Measurements from ENCODE around the gene MED27.
"Not testable (repeated sequence)": the region's sequence is repeated elsewhere in the genome, so short reads cannot be mapped to it uniquely, and the experiment has no call there.

MED27 gene

DNA sequence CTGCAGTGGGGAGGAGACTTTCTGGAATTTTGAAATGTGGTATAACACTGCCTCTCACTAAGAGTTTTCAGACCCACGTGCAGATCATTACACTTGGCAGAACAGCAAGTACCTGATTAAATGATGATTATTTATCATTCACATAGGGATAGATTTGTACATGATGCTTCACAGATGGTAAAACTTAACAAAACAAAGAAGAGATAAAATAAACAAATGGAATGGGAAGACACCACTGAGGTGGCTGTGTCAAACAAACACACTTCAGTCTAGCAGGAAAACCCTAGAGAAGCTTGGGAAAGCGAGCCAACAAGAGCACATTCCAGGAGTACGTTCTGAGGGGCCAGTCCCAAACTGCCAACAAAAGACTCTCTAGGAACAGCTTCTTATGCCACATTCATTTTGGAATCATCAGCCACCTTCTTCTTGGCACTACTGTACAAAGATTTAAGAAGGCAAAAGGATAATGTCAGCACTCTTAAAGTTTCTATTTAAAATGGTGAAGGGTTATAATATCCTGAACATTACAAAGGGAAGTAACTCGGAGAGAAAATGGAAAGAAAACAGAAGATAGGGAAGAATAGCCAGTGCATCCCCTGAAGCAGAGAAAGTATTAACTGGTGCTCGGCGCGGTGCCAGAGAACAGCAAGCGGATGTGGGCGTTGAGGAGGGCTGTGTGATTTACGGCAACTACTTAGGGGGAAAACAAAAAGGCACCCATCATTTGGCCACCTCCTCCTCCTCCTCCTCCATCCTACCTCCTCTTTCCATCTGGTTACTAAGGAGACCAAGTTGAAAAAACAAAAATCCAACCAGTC is 1.6 kb downstream of the MED27 start:
- DNase-seq (ENCODE audit: low read depth in 2 of 2), result peak in 1 of 2 donors; percentile 9

DNA sequence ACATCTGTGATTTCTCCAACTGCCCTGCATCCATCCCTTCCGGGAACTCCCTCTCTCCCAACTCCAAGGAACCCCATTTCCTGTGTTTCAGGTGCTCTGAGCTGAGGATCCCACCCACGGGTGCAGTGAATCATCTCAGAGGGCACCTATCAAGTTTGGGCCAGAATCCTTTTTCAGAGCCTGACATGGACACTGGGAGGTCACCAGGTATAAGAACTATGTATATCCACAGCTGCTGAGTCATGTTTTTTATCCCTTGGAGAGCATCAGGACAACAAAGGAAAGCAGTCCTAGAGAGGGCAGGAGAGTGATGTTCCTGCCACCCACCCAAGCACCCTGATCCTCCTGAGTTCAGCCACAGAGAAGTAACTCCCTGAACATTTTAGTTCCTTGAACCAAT is 3.8 kb downstream of the MED27 start:
- DNase-seq (ENCODE audit: low read depth in 2 of 2), result no peak

DNA sequence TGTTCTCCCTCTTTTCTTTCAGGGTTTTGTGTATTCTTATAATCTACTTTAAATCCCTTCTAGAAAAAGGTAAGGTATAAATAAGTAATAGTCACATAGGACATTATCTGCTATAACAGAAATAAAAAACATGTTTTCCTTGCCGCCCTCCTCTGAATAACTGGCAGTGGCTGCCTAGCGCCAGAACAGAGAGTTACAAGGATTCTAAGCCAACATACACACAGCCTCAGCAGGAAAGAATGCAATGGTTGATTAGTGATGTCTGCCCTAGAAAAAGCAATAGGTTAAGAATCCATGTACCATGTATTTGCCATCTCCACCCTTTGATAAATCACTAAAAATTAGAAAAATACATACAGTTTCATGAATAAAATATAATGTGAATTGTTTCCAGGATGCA is 4.9 kb downstream of the MED27 start:
- no peak for DNase-seq (ENCODE audit: low read depth in 2 of 2)

DNA sequence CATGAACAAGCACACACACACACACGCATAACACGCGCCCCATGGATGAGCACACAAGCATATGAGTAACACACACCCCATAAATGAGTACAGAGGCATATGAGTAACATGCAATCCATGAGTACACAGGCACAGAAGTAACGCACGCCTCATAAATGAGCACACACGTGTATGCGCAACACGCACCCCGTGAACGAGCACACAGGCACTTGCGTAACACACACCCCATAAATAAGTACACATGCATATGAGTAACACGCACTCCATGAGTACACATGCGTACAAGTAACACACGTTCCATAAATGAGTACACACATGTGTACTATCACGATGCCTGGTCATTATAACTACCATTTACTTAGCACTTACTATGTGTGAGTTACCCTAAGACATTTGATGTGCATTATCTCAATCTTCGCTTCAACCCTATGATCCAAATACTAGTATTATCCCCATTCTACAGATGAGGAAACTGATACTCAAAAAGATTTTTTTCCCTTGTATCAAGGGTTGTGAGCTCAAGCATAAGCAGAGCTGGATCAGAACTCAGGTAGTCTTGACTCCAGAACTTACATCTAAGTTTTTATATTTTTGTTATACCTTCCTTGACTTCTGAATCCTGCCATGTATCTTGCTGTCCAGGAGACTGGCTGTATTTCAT is 7.7 kb downstream of the MED27 start:
- no peak for DNase-seq (ENCODE audit: low read depth in 2 of 2)

DNA sequence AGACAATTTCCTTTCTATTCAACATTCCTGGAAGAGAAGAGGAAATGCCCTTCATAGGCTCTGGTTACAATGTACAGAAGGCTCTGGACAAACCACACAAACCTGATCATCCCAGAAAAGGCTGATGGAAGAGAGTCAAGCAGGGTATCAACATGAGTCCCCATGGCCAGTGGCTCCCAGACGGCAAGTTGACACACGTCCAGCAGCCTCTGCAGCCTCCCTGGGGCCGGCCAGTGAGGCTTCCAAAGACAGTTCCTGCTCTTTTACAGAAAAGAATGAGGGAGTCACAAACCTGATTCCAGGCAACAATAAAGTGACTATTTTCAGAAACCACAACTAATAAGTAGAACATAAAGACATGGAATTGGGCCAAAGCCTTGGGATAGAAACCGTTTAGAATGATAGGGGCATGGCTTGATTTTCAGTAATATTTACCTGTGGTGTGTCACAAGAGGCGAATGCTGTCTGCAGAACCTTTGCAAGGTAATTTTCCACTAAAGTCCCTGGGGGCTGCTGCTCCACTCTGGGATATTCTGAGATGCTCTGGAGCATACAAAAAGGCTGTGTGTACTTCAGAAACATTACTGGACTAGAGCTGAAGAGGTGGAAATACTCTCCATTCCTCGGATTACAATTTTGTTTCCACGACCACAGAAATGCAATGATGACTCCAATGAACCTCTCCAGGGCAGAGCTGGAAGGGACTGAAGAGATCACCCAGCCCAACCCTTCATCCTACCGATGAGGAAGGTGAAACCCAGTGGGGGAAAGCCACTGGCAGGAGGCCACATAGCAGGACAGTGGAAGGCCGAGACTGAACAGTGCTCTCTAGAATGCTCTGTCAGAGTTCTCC is 10.4 kb downstream of the MED27 start:
- no peak for DNase-seq (ENCODE audit: low read depth in 2 of 2)

DNA sequence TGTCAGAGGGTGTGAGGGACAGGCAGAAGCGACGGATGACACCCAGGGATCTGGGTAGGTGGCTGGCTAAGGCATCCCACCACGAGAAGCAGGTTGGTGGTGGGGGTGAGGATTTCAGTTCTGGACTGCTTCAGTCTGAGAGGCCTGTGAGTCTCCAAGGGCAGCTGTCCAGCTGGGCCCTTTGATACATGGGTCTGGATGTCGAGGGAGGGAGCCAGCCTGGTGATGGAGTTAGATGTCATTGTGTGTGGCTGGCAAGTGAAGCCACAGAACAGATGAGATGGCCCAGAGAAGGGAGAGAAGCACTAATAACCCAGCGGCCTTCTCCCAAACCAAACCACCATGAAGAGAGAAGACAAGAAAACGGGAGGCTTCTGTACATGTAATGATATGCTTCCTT is 11.1 kb downstream of the MED27 start:
- no peak for DNase-seq (ENCODE audit: low read depth in 2 of 2)

DNA sequence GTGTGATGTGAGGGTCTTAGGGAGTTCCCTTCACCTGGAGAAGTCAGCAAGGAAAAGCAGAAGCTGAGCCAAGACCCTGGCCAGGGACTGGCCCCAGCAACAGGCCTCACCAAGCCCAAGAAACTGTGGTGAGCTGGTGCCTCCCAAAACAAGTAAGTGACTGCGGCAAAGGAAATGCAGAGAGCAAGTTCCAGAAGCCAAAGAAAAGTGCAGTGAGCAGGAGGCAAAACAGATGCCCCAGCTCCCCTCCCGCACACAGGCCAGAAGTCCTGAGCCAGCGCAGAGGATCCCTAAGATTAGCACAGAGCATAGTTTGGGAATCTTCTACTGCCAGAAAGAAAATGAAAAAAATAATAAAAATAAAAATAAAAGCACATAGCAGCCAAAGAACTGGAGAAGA is 13.2 kb downstream of the MED27 start:
- no peak for DNase-seq (ENCODE audit: low read depth in 2 of 2)

DNA sequence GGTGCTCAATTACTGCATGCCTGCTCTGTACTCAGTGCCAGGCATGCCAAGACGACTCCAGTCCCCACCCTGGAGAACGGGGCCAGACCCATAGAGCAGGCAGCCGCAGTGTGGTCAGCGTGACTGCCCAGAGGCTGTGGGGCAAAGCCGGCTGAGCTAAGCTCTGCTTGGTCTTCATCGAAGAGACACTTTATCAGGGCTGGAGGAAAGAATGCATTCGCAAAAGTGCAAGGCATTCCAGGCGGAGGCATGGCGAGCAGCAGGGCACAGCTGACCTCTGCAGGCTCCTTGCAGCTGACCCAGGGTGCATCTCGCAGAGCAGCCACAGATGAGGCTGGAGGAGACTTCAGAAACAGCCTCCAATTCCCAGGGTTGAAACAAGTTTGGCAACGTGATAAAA is 13.6 kb downstream of the MED27 start:
- no peak for DNase-seq (ENCODE audit: low read depth in 2 of 2)

DNA sequence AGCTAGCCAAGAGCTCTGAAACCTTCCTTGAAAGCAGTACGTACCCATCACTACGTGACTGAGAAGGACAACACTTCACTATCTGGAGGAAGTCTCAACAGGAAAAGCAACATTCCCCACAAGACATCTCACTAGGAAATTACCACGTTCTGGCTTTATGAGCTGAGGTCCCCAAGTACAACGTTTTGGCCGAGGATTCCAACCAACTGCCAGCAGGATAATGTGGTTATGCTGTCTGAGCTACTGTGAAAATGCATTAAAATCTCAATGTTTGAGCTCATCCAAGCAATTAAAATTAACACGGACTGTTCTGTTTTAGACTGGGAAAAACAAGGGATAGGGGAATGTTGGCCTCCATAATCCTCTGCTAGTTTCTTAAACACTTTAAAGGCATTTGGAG is 16.4 kb downstream of the MED27 start:
- no peak for DNase-seq (ENCODE audit: low read depth in 2 of 2)

DNA sequence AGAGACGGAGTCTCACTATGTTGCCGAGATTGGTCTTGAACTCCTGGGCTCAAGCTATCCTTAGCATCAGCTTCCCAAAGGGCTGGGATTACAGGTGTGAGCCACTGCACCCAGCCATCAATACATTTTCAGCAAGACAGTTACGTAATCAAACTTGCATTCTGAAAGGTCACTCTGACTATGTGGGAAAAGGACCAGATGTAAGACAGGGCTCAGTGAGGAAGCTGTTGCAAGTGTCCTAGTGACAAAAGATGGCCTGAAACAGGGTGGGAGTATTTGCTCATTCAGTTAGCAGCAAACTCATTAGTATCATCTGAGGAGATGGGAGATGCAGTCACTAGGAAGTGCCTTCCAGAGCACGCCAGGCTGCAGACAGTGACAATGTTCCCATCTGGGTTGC is 16.9 kb downstream of the MED27 start:
- no peak for DNase-seq (ENCODE audit: low read depth in 2 of 2)

DNA sequence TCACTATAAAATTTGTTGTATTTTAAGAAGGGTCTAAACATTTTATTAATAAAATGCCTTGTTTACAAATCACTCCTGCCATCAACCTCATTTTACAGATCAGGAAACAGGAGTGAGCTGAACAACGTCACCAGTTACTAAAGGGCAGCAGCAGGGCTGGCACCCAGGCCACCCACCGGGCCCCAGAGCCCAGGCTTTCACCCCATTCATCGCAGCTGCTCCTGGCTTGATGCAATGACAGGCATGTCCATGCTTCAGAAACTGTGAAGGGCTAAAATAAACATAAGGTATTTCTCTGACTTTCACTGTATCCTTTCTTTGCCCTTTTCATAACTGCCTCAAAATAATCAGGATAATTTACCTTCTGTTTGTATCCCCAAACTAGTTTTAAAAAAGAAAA is 18.1 kb downstream of the MED27 start:
- DNase-seq (ENCODE audit: low read depth in 2 of 2), result no peak

DNA sequence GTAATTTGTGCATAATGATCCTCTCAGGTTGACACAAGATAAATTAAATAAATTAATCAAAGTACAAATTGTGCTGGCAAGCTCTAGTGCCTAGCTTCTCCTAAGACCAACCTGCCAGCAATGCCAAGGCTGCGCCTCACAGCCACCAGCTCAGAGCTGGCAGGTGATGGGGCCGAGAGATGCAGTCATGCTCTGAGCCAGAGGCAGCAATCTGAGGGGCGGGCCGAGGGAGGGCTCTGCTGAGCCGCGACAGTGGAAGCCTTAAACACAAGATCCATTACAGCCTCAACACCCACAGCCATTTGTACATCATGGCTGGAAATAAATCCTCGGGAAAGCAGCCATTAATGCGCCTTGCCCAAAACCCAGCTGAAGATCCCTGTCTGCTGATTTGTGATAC is 20.3 kb downstream of the MED27 start:
- DNase-seq (ENCODE audit: low read depth in 2 of 2), result no peak

DNA sequence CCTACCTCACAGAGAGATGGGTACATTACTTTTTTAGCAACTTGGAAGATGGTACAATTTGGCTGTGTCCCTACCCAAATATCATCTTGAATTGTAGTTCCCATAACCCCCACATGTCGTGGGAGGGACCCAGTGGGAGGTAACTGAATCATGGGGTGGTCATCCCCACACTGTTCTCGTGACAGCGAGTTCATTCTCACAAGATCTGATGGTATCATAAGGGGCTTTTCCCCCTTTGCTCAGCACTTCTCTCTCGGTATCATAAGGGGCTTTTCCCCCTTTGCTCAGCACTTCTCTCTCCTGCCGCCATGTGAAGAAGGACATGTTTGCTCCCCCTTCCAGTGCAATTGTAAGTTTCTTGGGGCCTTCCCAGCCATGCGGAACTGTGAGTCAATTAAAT is 21.4 kb downstream of the MED27 start:
- DNase-seq (ENCODE audit: low read depth in 2 of 2), result not testable (repeated sequence)

DNA sequence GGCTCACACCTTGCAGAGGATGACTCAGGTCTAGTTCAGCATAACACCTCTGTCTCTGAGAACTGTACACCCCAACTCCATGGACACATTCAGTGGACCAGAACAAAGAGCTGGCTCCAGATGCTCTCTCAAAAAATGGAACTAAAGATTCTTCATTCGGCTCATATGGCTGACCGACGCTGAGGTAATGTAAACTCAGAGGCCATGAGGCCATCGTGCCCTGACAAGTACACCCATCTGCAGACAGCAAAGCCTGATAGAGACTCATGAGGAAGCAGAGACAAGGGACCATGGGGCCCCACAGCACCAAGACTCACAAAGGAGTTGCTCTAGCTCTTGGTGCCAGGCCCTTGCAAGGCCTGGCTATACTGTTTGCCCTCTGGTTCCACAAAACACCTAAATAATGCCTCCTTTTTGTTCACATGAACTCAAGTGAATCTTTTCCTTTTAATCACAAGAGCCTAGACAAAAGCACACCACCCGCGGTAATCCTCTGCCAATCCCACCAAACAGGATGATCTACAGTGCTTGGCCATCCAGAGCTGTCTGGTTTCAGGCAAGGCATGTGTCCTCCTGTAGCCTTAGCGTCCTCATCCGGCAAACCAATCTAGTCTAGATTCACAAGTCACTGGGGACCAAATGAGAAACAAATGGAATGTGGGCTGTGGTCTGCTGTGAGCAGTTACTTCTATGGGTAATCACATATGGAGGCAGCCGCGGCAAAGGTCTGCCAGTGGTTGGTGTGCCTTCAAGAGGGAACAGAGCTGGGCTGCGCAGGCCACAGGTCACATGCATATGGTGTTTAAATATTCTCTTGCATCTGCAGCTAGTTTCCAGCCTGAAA is 22.7 kb downstream of the MED27 start:
- DNase-seq (ENCODE audit: low read depth in 2 of 2), result no peak

DNA sequence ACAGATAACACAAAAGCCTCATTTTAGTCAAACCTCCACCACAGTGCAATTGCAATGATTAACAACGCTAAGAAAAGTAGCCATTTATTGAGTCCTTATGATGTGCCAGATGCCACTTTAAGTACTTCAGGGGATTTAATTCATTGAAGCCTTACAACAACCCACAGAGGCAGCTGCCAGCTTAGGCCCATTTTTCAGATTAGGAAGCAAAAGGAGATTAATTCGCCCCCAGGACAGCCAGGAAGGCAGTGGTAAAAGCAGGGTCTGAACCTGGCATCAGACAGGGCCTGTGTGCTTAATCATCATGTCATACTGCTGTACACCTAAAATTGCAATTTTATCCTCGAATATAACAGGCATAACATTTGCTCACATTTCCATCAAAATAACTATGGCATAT is 23.9 kb downstream of the MED27 start:
- no peak for DNase-seq (ENCODE audit: low read depth in 2 of 2)

DNA sequence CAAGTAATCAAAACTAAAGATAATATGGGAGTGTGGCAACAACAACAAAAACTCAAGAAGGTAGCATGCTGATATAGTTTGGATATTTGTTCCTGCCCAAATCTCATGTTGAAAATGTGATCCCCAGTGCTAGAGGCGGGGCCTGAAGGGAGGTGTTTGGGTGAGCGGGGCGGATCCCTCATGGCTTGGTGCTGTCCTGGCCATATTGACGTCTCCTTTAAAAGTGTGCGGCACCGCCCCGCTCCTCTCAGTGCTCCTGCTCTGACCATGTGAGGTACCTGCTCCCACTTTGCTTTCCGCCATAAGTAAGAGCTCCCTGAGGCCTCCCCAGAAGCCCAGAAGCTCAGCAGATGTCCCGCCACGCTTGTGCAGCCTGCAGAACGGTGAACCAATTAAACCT is 25.6 kb downstream of the MED27 start:
- DNase-seq (ENCODE audit: low read depth in 2 of 2), result no peak

DNA sequence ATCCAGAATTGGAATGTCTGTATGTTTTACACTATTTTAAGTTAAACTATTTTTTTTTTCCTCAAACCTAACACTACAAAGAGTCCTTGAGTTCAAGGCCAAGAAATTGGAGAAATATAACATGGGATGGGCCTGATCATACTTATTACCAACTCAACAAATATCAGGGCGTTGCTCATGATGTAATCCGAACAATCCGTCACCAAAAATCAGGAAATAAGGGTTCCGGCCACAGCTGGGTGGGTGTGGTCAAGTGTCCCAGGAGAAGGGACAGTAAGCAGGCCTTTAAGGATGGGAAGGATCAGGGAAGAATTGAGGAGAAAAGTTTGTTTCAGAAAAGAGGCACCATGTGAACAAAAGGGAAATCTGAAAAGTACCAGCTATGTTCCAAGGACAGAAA is 29.8 kb downstream of the MED27 start:
- no peak for DNase-seq (ENCODE audit: low read depth in 2 of 2)

DNA sequence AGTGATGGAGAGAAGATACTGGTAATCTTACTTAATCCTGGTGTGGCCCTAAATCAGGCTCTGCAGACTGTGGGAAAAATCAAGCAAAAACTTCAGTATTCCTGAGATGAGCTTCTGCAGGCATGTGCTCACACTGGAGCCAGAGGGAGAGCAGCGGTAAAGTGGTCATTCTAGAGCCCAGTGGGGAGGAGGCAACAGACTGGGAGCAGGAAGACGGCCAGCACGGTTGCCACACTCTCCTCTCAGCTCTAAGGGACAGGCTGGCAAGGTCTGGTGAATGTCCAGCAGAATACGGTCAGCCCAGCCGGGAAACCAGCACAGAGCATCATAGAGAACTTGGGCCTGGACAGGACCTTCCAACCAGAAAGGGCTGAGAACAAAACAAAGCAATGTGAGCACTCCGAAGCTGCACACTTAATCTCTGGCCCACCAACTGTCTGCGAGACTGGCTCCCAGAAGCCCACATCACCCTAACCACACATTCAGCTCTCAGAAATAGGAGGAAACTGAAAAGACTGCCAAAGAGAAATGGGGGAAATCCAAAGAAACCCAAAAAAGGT is 30.3 kb downstream of the MED27 start:
- no peak for DNase-seq (ENCODE audit: low read depth in 2 of 2)

DNA sequence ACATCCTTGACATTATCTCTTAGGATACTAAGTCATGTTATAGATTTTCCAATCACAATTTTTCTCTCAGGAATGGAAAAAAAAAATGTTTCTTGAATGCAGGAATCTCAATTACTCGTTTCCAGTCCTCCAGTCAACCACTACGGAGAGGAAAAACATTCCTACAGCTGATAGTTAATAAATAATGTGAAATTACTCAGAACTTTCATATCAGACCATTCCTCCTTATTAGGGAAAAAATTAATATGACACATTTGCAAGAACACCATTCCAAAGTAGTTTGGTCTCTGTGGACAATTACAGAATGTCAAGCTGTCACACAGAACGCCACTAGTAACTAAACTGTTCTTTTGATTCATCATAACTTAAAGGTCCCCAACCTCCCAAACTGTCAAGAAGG is 31.5 kb downstream of the MED27 start:
- DNase-seq (ENCODE audit: low read depth in 2 of 2), result no peak

DNA sequence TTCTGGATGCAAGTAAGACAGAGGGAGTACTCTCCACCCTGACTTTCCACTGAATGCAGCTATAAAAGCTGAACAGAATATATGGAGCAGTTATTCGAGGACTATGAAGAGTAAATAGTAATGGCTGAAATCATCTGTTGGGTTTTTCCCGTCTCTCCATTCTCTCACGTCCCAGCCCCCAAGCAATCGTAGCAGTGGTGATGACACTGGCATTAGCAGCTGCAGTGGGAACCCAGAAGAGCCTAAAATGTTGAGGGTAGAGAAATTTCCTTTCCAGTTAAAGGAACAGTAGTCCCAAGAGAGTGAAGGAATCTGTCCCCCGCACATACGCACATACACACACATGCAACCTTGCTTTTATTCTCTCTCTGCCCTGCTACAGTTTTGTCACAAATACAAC is 33.2 kb downstream of the MED27 start:
- no peak for DNase-seq (ENCODE audit: low read depth in 2 of 2)

DNA sequence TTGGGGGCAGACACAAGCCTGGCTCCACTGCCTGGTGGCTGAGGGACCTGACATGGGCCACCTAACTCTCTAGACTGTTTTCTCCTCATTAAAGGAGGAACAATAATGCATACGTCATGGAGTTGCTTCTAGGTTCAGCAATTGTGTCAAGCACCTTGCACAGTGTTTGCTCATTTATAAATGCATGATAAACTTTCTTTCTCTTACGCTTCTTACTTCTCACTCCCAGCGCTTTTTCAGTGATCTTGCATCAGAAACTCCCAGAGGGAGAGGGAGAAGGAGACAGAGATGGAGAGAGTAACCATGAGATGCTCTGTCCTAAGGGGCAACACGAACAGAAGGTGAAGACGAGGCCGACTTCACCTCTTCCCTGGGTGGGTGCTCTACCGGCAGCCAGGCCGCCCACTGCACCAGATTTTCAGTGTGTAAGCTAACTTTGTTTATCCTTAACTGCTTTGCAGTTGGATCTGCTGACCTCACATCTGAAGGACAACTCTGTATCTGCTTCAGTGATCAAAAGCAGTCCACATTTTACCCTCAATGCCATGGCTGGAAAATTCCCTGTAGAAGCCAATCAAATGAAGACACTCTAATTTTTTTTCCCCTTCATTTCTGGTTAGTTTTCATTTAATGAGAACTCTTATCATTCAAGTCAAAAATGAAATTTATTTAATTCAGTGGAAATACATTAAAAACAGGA is 35.3 kb downstream of the MED27 start:
- no peak for DNase-seq (ENCODE audit: low read depth in 2 of 2)

All from stimulated activated CD8-positive, alpha-beta memory T cell treated with anti-CD3 and anti-CD28 coated beads, Interleukin-15, amount 100 ng/mL, for 48 hours (primary cell).